ENCODE measurements around the gene ETS1. TPM values are rescaled to one million over a fixed set of nuclear protein-coding genes. Genes with fewer than 3 reads are reported as not detected.
A peak's percentile ranks its signal among the peaks of the same experiment; 100 is the strongest.
"Not testable (repeated sequence)": the region's sequence is repeated elsewhere in the genome, so short reads cannot be mapped to it uniquely, and the experiment has no call there.

Gene ETS1
- total RNA-seq, 1 experiment from 2014 or later = 53.8 TPM

GRCh38 chr11:128453444-128454336 is 133.7 kb downstream of the ETS1 start:
- Histone ChIP-seq H3K27me3 (replicated peaks) (no peaks in the 10 kb centered on the region), H3K4me1 (replicated peaks) (peaks cover 40% of the 10 kb centered on the region), H3K9me3 (replicated peaks) (no peaks in the 10 kb centered on the region), H3K36me3 (peaks cover 21% of the 10 kb centered on the region), H3K4me3 (no peak overlapping the region), H3K27ac (0 out of 2 replicates have a peak overlapping the region, but pooled peaks have one; percentile 22)
- DNase-seq (ENCODE audit: low read depth in 1 of 2, low spot score in 2 of 2) = peak in 1 of 2 experiments; percentile 30

GRCh38 chr11:128451652-128452470 is 135.5 kb downstream of the ETS1 start:
- peak; percentile 52 to 62 for DNase-seq (ENCODE audit: low read depth in 1 of 2, low spot score in 2 of 2)
- peaks cover 8% of the 10 kb centered on the region for H3K36me3 ChIP-seq
- H3K4me1 ChIP-seq (replicated peaks) = peaks cover 26% of the 10 kb centered on the region
- no peaks in the 10 kb centered on the region for H3K27me3 ChIP-seq (replicated peaks)
- H3K27ac ChIP-seq = no peak overlapping the region
- H3K9me3 ChIP-seq (replicated peaks) = no peaks in the 10 kb centered on the region
- H3K4me3 ChIP-seq = peak overlapping the region; percentile 20

GRCh38 chr11:128450882-128451651 is 136.3 kb downstream of the ETS1 start:
- Histone ChIP-seq H3K27me3 (replicated peaks) (no peaks in the 10 kb centered on the region), H3K4me3 (peak overlapping the region; percentile 20), H3K9me3 (replicated peaks) (no peaks in the 10 kb centered on the region), H3K27ac (no peak overlapping the region), H3K36me3 (0 out of 2 replicates have a peak, but pooled peaks cover 3% of the 10 kb centered on the region), H3K4me1 (replicated peaks) (peaks cover 26% of the 10 kb centered on the region)
- DNase-seq (ENCODE audit: low read depth in 1 of 2, low spot score in 2 of 2) = no peak

GRCh38 chr11:128450425-128450824 is 136.9 kb downstream of the ETS1 start:
- H3K9me3 ChIP-seq (replicated peaks); H3K36me3 ChIP-seq; H3K4me3 ChIP-seq; DNase-seq (ENCODE audit: low read depth in 1 of 2, low spot score in 2 of 2); H3K27me3 ChIP-seq (replicated peaks); H3K27ac ChIP-seq: not testable (repeated sequence)
- H3K4me1 ChIP-seq (replicated peaks) = peaks cover 26% of the 10 kb centered on the region

GRCh38 chr11:128448981-128449713 is 138.2 kb downstream of the ETS1 start:
- Histone ChIP-seq H3K9me3 (replicated peaks) (no peaks in the 10 kb centered on the region), H3K36me3 (no peaks in the 10 kb centered on the region), H3K4me1 (replicated peaks) (peaks cover 26% of the 10 kb centered on the region), H3K27ac (no peak overlapping the region), H3K27me3 (replicated peaks) (no peaks in the 10 kb centered on the region), H3K4me3 (no peak overlapping the region)
- no peak for DNase-seq (ENCODE audit: low read depth in 1 of 2, low spot score in 2 of 2)

- H3K27ac ChIP-seq = no peak overlapping the region
These were observed 139.0 kb downstream of the ETS1 start for GRCh38 chr11:128448200-128448886.

GRCh38 chr11:128447233-128447632 is 140.1 kb downstream of the ETS1 start:
- H3K36me3 ChIP-seq = no peaks in the 10 kb centered on the region
- no peak overlapping the region for H3K27ac ChIP-seq
- H3K4me3 ChIP-seq = no peak overlapping the region
- H3K27me3 ChIP-seq (replicated peaks) = no peaks in the 10 kb centered on the region
- no peaks in the 10 kb centered on the region for H3K9me3 ChIP-seq (replicated peaks)
- DNase-seq (ENCODE audit: low read depth in 1 of 2, low spot score in 2 of 2) = no peak
- peaks cover 13% of the 10 kb centered on the region for H3K4me1 ChIP-seq (replicated peaks)

More at GRCh38 chr11:128448200-128448886, 139.0 kb downstream of the ETS1 start:
- Histone ChIP-seq H3K36me3 (no peaks in the 10 kb centered on the region), H3K4me1 (replicated peaks) (peaks cover 20% of the 10 kb centered on the region), H3K27me3 (replicated peaks) (no peaks in the 10 kb centered on the region), H3K4me3 (no peak overlapping the region), H3K9me3 (replicated peaks) (no peaks in the 10 kb centered on the region)
- no peak for DNase-seq (ENCODE audit: low read depth in 1 of 2, low spot score in 2 of 2)

GRCh38 chr11:128445921-128446320 is 141.4 kb downstream of the ETS1 start:
- not testable (repeated sequence) for DNase-seq (ENCODE audit: low read depth in 1 of 2, low spot score in 2 of 2); H3K4me3 ChIP-seq; H3K36me3 ChIP-seq; H3K27me3 ChIP-seq (replicated peaks); H3K9me3 ChIP-seq (replicated peaks); H3K4me1 ChIP-seq (replicated peaks); H3K27ac ChIP-seq

- Histone ChIP-seq H3K4me1 (replicated peaks) (no peaks in the 10 kb centered on the region), H3K27ac (no peak overlapping the region), H3K9me3 (replicated peaks) (no peaks in the 10 kb centered on the region), H3K27me3 (replicated peaks) (no peaks in the 10 kb centered on the region), H3K4me3 (no peak overlapping the region), H3K36me3 (no peaks in the 10 kb centered on the region)
- DNase-seq (ENCODE audit: low read depth in 1 of 2, low spot score in 2 of 2) = no peak
These were observed 150.2 kb downstream of the ETS1 start for GRCh38 chr11:128437136-128437535.

GRCh38 chr11:128434818-128435217 is 152.5 kb downstream of the ETS1 start:
- Histone ChIP-seq H3K27me3 (replicated peaks) (no peaks in the 10 kb centered on the region), H3K4me1 (replicated peaks) (no peaks in the 10 kb centered on the region), H3K4me3 (no peak overlapping the region)

GRCh38 chr11:128434411-128434810 is 152.9 kb downstream of the ETS1 start:
- Histone ChIP-seq H3K4me1 (replicated peaks) (no peaks in the 10 kb centered on the region), H3K27me3 (replicated peaks) (no peaks in the 10 kb centered on the region), H3K27ac (no peak overlapping the region), H3K36me3 (no peaks in the 10 kb centered on the region), H3K9me3 (replicated peaks) (no peaks in the 10 kb centered on the region), H3K4me3 (no peak overlapping the region)
- DNase-seq (ENCODE audit: low read depth in 1 of 2, low spot score in 2 of 2) = no peak

More at GRCh38 chr11:128434818-128435217, 152.5 kb downstream of the ETS1 start:
- Histone ChIP-seq H3K36me3 (no peaks in the 10 kb centered on the region), H3K9me3 (replicated peaks) (no peaks in the 10 kb centered on the region), H3K27ac (no peak overlapping the region)
- DNase-seq (ENCODE audit: low read depth in 1 of 2, low spot score in 2 of 2) = no peak

- DNase-seq (ENCODE audit: low read depth in 1 of 2, low spot score in 2 of 2) = no peak
- H3K9me3 ChIP-seq (replicated peaks) = no peaks in the 10 kb centered on the region
- H3K27ac ChIP-seq = no peak overlapping the region
- H3K36me3 ChIP-seq = no peaks in the 10 kb centered on the region
- no peaks in the 10 kb centered on the region for H3K4me1 ChIP-seq (replicated peaks)
- H3K27me3 ChIP-seq (replicated peaks) = no peaks in the 10 kb centered on the region
- H3K4me3 ChIP-seq = no peak overlapping the region
These were observed 154.4 kb downstream of the ETS1 start for GRCh38 chr11:128432926-128433325.

Measured in SJSA1 (cell line).